GM21390 (cell line): ENCODE measurements around the gene ASB13.
"Not testable (repeated sequence)": the region's sequence is repeated elsewhere in the genome, so short reads cannot be mapped to it uniquely, and the experiment has no call there.

ENCODE experiments used
- ATAC-seq: cut with Tn5 transposase; IDR thresholded peaks from one replicate; pipeline ENCODE4 v1.9.1; 2021; ENCODE audit not compliant: unreplicated experiment

Gene ASB13

DNA sequence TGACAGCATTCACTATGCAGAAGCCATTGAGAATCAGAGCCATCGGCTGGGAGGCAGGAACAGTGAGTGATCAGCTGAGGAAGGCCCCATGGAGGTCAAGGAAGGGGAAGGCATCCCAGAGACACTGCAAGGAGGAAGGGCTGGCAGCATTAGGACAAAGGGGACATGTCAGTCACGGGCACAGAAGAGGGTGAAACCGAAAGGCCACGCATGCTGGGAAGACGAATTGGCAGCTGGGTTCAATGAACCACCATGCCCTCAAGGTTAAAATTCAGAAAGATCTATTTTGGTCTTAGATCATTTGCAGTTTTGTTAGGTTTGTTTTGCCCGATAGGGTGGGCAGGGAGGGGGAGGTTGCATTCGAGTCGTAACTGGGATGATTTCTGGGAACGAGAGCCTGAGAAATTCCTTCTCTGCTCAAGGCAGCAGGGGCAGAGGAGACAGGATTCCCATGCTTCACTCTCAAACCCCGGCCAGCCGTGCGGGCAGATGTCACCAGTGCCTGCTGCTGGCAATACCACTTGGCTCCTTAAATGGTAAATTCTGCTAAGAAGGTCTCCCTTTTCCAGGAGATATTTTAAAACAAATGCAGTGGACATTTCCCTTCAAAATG lies 57.7 kb downstream of the ASB13 start:
- no peak for ATAC-seq

- no peak for ATAC-seq
Measured at GRCh38 chr10:5607594-5607993, 58.8 kb downstream of the ASB13 start.

- ATAC-seq: no peak
Measured at GRCh38 chr10:5606864-5607263, 59.5 kb downstream of the ASB13 start.

DNA sequence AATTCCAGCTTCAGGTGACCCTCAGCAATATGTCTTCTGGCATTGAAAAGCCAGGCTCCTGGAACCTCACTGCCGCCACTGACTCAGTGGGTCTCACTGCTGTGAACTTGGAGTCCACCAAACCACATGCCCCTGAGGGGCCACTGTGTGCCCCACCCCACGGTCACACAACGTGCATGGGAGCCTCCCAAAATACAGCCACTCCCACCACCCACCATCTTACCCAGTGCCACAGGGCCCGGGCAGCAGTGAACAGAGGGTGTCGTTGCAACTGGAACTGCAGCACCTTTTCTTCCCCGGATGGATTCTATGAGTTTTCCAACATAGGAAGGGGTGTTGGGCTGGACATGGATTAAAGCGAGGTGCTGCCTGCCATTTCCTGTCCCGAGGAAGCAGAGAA lies 60.1 kb downstream of the ASB13 start:
- no peak for ATAC-seq

DNA sequence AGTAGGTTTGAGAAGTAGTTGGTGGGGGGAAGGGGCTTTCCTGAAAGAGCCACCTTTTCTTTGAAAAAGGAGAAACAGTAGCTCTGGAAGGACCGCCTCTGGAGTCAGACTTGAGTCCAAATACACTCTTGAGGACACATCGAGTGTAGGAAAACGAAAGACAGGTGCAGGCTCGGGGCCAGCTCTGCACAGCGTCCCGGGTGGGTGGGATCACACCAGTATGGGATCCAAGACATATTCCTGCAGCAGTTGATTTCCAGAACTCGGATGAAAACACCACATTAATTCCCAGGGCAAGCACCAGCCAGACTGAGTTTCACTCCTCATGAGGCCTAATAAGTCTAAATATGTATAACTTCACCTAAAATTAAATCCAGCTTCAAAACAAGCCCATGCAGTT lies 61.4 kb downstream of the ASB13 start:
- no peak for ATAC-seq

DNA sequence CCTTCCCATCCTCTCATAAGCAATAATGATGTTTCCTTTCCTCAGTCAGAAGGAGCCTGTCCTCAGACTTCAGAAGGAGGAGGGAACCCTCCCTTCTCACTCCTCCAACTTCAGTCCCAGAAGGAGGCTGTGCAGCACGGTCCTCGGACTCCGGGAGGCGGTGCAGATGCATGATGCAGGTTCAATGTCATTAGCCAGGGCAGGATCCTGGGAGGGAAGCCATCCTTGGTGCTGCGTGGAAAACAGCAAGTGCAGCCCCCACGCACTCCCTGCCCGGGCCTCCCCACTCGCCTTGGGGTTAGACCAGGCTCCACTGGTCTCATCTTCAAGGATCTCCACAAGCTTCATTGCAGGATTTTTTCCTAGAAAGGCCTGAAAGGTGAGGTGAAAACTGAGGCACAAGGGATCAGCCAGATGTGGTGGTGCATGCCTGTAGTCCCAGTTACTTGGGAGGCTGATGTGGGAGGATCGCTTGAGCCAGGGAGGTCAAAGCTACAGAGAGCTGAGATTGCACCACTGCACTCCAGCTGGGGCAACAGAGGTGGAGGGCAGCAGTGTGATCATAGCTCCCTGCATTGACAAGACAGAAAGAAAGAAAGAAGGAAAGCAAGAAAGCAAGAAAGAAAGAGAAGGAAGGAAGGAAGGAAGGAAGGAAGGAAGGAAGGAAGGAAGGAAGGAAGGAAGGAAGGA lies 62.0 kb downstream of the ASB13 start:
- no peak for ATAC-seq

DNA sequence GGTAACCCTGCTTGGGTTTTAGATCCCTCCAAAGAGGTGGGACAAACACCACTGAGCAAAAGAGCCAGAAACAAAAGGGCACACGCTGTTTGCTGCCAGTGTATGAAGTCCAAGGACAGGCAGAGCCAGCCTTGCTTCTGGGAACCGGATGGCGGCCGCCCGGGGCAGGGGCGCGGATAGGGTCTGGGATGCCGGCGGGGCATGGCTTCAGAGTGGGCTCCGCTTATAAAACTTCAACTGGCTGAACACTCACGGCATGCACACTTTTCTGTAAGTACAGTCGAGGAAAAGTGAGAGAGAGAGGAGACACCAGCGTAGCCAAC lies 62.6 kb downstream of the ASB13 start:
- ATAC-seq: no peak

DNA sequence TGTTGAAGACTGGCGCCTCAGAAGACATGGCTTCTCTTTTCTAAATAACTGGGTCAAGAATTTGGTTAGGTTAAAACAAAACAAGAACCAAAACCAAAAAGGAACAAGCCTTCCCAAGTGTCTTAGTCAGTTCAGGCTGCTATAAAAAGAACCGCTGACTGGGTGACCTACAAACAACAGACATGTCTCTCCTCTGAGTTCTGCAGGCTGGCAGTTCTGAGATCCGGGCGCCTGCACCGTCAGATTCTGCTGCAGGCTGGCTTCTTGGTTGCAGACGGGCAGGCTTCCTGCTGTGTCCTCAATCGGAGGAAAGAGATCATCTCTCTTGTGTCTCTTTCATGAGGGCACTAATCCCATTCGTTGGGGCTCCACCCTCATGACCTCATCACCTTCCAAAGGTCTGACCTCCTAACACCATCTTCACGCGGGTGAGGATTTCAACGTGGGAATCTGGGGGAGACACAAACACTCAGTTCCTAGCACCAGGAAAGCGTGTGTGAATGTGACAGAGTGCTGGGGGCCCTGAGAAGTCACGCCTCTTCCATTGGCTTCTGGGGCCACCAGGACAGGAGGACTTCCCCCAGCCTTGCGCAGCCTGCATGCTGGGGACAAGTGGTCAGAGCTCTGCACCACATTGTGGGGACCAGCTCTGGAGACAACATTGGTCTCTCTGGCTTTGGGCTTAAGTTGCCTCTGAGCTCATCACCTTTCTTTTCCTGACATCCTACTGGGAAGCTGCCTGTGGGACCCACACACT lies 63.1 kb downstream of the ASB13 start:
- no peak for ATAC-seq

DNA sequence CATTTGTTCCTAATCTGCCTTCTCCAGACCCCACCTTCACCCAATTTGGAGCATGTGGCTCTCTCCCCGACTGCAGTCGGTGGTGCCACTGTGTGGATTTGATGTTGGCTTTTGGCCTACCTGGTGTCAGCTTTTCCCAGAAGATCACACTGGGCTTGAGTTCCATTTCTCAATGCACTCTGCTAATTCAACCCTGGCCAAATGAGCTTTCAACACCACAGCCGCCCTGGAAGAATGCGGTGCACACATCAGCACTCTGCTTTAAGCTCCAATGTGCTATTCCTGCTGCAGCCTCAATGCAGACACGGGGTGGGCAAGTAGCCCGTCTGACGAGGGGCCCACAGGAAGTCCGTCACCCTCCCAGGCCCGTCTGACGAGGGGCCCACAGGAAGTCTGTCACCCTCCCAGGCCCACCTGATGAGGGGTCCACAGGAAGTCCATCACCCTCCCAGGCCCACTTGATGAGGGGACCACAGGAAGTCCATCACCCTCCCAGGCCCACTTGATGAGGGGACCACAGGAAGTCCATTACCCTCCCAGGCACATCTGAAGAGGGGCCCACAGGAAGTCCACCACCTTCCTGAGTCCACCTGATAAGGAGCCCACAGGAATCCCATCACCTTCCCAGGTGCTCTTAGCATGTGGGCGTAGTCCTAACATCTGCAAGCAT lies 64.4 kb downstream of the ASB13 start:
- ATAC-seq: no peak

- no peak for ATAC-seq
Measured at GRCh38 chr10:5600908-5601307, 65.5 kb downstream of the ASB13 start.

DNA sequence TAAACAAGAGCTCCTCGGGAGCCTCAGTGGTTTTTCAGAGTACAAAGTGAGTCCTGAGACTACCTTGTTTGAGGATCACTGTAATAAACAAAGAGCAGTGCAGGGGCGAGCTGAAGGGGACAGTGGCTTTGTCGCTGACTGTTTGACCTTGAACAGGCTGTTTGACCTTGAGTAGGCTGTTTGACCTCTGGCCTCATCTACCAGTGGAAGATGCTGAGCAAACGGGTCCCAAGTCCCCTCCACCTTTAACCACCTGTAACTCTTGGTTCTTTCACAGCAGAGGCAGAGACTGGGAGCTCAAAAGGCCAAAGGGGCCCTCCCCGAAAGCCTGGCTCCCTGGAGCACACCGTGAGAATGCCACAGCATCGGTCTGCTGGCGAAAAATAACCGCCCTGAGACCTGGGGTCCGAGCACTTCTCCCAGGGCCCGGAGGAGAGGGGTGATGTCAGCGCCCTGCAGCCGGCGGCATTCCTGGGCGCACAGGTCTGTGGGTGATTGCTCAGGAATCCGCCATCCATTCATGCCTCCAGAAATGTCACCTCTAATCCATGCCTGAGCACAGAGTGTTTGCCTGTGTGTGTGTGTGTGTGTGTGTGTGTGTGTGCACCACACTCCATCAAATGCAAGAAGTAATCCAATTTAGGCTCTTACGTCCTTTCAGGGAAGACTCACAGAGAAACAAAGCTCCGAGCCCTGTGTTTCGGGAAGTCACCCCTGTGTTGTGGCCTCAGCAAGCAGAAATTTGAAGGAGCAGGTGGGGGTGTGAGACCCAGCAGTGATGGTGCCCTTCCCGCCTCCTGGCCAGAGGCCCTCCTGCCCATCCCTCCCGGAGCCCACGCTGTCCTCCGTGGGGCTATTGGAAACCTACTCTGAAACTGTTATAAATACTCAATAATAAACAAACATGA lies 66.5 kb downstream of the ASB13 start:
- ATAC-seq: no peak

DNA sequence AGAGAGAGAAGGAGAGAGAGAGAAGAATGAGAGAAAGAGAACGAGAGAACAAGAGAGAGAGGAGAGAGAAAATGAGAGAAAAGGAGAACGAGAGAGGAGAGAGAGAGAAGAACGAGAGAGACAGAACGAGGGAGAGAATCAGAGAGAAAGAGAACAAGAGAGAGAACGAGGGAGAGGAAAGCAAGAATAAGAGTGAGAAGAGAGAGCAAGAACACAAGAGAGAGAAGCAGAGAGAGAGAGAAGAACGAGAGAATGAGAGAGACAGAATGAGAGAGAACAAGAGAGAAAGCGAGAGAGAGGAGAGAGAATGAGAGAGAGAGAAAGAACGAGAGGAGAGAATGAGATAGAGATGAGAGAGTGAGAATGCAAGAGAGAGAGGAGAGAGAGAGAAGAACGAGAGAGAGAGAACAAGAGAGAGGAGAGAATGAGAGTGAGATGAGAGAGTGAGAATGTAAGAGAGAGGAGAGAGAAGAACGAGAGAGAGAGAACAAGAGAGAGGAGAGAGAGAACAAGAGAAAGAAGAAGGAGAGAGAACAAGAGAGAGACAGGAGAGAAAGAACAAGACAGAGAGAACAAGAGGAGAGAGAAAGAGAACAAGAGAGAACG lies 68.2 kb downstream of the ASB13 start:
- ATAC-seq: no peak

DNA sequence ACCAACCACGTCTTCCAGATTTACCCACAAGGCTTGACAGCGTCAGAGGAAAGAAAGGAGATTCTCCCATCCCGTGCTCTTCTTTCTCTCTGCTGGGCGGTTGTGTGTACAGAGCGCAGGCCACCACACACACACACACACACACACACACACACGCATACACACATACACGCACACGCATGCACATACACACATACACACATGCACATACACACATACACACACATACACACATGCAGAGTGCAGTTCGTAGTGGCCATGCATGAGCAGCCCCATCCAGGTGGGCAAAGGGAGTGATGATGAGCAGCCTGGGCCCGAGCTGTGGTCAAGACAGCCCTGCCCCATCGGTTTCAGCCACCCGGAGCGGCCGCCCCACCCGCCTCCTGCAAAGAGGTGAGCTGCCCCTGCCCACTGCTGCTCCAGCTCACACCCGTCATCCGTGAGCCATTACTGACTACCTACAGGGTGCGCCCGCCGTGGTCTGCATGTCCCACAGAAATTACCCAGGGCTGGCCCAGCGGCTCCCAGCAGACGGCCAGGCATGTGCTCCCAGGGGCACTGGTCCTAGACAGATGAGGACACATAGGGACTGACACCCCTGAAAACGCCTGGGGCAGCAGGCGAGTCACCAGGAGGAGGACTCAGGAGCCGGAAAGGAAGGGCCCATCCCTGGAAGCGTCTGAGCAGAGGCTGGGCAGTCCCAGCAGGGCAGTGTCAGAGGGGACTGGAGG lies 69.6 kb downstream of the ASB13 start:
- ATAC-seq: no peak

- ATAC-seq: no peak
Measured at GRCh38 chr10:5595994-5596471, 70.4 kb downstream of the ASB13 start.

GRCh38 chr10:5595591-5595990 lies 70.8 kb downstream of the ASB13 start:
- ATAC-seq: no peak

DNA sequence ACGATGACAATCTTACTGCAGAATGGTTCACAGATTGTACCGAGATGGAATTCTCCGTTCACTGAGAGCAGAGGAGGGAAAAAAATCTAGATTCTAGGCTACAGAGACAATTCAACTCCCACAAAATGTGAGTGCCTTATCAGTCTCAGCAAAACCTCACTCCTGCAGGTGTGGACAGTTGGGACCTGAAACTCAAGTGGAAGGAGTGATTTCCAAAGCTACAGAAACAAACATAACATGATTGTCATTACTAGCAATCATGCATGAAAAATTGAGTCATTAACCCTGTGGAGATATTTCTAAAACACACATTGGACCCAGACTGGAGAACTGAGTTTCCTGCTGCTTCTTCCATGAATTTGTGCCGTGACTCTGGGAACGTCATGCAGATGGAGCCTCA lies 71.3 kb downstream of the ASB13 start:
- no peak for ATAC-seq

GRCh38 chr10:5594271-5595049 lies 71.9 kb downstream of the ASB13 start:
- no peak for ATAC-seq

GRCh38 chr10:5593347-5593746 lies 73.0 kb downstream of the ASB13 start:
- ATAC-seq: not testable (repeated sequence)

GRCh38 chr10:5592070-5592469 lies 74.3 kb downstream of the ASB13 start:
- ATAC-seq: no peak
